ENCODE results near the gene IFNA6. TPM values are rescaled to one million over a fixed set of nuclear protein-coding genes. Genes with fewer than 3 reads are reported as not detected.

The IFNA6 gene
- total and polyA plus RNA-seq, 2 experiments from 2014 or later: not detected

DNA sequence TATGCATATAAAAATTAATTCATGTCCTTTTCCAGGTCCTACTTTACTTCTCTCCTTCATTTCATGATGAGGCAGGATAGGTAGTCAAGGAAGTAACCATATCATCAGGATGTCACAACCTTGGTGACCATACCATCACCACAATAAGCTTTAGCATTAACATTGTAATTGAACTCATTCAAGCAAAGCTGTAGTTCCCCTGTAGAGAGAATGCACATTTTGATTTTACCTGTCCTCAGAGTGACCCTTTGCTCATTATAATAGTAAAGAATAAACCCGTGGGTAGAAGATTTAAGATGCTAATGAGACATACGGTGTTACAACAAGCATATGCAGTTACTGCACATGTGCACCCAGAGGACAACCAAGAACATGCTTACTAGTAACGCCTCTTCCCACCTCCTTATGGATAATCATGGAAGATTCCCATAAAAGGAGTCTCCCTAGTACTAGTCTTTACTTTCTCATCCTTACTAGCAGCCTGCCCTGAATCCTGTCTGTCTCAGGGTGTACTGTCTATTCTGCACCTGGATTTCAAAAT, 2.2 kb downstream of the IFNA6 start:
- Histone ChIP-seq H3K36me3 (ENCODE audit: low read depth) (no peaks in the 10 kb centered on the region), H3K27me3 (replicated peaks; ENCODE audit: insufficient read depth) (peaks cover 39% of the 10 kb centered on the region), H3K4me1 (ENCODE audit: insufficient read depth) (no peaks in the 10 kb centered on the region), H3K9ac (no peak overlapping the region), H3K9me2 (ENCODE audit: insufficient read depth) (no peaks in the 10 kb centered on the region), H3K9me3 (ENCODE audit: low read depth) (no peaks in the 10 kb centered on the region), H3K27ac (no peak overlapping the region), H4K20me1 (ENCODE audit: insufficient read depth) (no peaks in the 10 kb centered on the region), H2AFZ (no peak overlapping the region), H3K4me3 (no peak overlapping the region), H3K79me2 (ENCODE audit: insufficient read depth) (no peaks in the 10 kb centered on the region), H3F3A (ENCODE audit: insufficient read depth) (no peaks in the 10 kb centered on the region), H3K4me2 (ENCODE audit: unreplicated experiment) (no peak overlapping the region)
- no peak for DNase-seq
- 27 to 32% methylated on average over 3 of the region's 3 CpGs for WGBS, 2 experiments (ENCODE audit: low coverage in 1 of 2, low lambda C conversion rate in 2 of 2, missing lambda C conversion rate in 2 of 2)
- in situ Hi-C loops (cut with MboI): no loop called here
- TF ChIP-seq EZH2 (IDR thresholded peaks at IDR 0.05; ENCODE audit: insufficient read depth, poor library complexity, severe bottlenecking) (no peak), EZH2phosphoT487 (IDR thresholded peaks at IDR 0.05; ENCODE audit: insufficient read depth, low read depth) (no peak)

DNA sequence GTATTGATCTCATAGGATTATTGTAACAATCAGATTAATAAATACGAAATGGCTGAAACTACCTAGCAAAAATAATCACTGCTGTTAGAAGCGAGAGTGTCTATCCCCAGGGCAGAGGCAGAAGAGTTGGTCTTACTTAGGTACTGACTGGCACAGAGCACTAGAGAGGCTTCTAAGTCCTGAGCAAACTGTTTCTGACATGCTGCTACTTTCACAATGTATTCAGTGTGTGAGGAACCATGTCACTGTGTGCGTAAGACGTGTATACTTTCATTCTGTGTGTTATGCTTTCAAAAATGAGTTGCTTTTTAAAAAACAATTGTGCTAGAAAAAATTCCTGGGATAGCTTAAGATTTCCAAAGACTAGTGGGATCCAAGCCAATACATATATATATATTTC, 10.0 kb downstream of the IFNA6 start:
- Histone ChIP-seq H3K9me2 (ENCODE audit: insufficient read depth) (no peaks in the 10 kb centered on the region), H3K4me1 (ENCODE audit: insufficient read depth) (peaks cover 4% of the 10 kb centered on the region), H3K27ac (no peak overlapping the region), H4K20me1 (ENCODE audit: insufficient read depth) (no peaks in the 10 kb centered on the region), H3K4me3 (no peak overlapping the region), H3K27me3 (replicated peaks; ENCODE audit: insufficient read depth) (0 out of 2 replicates have a peak, but pooled peaks cover 3% of the 10 kb centered on the region), H3K36me3 (ENCODE audit: low read depth) (no peaks in the 10 kb centered on the region), H3K9ac (no peak overlapping the region), H3K79me2 (ENCODE audit: insufficient read depth) (peaks cover 1% of the 10 kb centered on the region; the same call in 1 of the 2 replicates), H3K9me3 (ENCODE audit: low read depth) (no peaks in the 10 kb centered on the region), H2AFZ (no peak overlapping the region), H3F3A (ENCODE audit: insufficient read depth) (no peaks in the 10 kb centered on the region), H3K4me2 (ENCODE audit: unreplicated experiment) (no peak overlapping the region)
- DNase-seq: no peak
- in situ Hi-C loops (cut with MboI): no loop called here
- TF ChIP-seq EZH2 (IDR thresholded peaks at IDR 0.05; ENCODE audit: insufficient read depth, poor library complexity, severe bottlenecking) (no peak), EZH2phosphoT487 (IDR thresholded peaks at IDR 0.05; ENCODE audit: insufficient read depth, low read depth) (no peak)
- WGBS, 2 experiments (ENCODE audit: low coverage in 1 of 2, low lambda C conversion rate in 2 of 2, missing lambda C conversion rate in 2 of 2): 82 to 83% methylated on average over 4 of the region's 4 CpGs

DNA sequence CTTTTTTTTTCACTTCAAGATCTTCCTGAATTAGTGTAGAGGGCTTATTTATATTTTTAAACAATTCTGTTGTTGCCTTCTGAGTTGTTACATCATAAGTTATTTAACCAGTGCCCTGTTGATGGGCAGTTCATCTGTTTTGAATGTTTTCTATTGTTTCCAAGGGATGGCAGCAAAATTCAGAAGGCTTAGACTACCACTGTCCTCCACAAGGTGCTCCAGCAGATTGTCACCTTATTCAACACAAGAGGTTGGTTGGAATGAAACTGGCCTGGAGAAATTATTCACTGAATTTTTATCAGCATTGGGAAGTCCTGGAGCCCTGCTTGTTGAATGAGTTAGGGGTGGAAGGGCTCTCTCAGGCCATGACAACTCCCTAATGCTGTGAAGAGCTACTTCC, 14.2 kb downstream of the IFNA6 start:
- Histone ChIP-seq H3K27me3 (replicated peaks; ENCODE audit: insufficient read depth) (no peaks in the 10 kb centered on the region), H3F3A (ENCODE audit: insufficient read depth) (no peaks in the 10 kb centered on the region), H2AFZ (peak overlapping the region; percentile 97), H3K4me2 (ENCODE audit: unreplicated experiment) (no peak overlapping the region), H3K4me3 (no peak overlapping the region), H4K20me1 (ENCODE audit: insufficient read depth) (peaks cover 2% of the 10 kb centered on the region; the same call in 1 of the 2 replicates), H3K9me2 (ENCODE audit: insufficient read depth) (no peaks in the 10 kb centered on the region; the same call in 1 of the 2 replicates), H3K9ac (no peak overlapping the region), H3K9me3 (ENCODE audit: low read depth) (no peaks in the 10 kb centered on the region), H3K79me2 (ENCODE audit: insufficient read depth) (peaks cover 42% of the 10 kb centered on the region), H3K4me1 (ENCODE audit: insufficient read depth) (peaks cover 34% of the 10 kb centered on the region), H3K36me3 (ENCODE audit: low read depth) (no peaks in the 10 kb centered on the region; the same call in 1 of the 2 replicates), H3K27ac (no peak overlapping the region)
- TF ChIP-seq EZH2phosphoT487 (IDR thresholded peaks at IDR 0.05; ENCODE audit: insufficient read depth, low read depth) (no peak), EZH2 (IDR thresholded peaks at IDR 0.05; ENCODE audit: insufficient read depth, poor library complexity, severe bottlenecking) (no peak)
- in situ Hi-C loops (cut with MboI): no loop called here
- DNase-seq: no peak

DNA sequence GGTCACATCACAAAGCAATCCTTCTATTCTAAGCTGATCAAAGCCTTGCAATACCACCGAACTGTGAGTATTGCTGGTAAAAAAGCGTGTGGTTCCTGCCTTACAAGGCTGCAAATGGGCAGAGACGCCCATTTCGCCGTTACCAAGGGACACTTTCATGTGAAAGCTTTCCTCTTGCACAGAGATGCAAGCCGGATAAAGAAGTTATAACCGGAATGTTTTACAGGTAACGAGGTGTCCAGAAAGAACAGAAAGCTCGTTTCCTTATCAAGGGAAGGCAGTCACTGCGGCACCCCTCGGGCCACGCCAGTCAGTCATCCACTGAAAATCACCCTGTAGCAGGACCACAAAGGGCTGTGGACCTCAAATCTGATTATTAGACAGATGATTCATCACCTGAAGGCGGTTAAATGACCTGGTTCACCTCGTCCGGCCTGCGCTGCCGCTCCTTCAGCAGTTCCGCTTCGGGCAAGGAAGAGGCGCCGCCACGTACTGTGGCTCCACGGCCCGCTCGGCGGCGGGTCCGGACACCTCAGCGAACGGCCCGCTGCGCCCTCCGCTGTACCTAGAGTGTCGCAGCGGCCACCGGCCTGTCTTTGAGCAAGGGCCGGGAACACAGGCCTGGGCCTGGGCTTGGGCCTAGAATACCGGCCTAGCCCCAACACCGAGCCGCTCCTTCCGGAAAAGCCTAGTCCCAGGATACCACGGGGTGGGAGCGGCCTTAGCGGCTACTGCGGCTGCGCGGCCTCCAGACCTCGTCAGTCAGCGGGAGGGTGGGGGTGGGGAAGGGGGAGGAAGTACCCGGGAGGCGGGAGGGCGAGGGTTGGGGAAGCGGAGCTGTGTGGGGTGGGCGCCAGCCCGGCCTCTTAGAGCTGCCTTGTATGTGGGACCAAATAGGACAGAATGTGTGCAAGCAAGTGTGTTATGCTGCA, 15.7 kb downstream of the IFNA6 start, which contains the start of gene KLHL9:
Gene KLHL9, minus strand, starts transcription at position 704 of the 932 bp plus-strand sequence. Its CDS starts 545 bp downstream, at position 159.
- no peak for TF ChIP-seq EZH2phosphoT487 (IDR thresholded peaks at IDR 0.05; ENCODE audit: insufficient read depth, low read depth)
- no peak for TF ChIP-seq EZH2 (IDR thresholded peaks at IDR 0.05; ENCODE audit: insufficient read depth, poor library complexity, severe bottlenecking)
- Histone ChIP-seq H3F3A (ENCODE audit: insufficient read depth) (0 out of 2 replicates have a peak, but pooled peaks cover 1% of the 10 kb centered on the region), H3K4me2 (ENCODE audit: unreplicated experiment) (peak within 1 kb of the TSS; percentile 92), H3K9me3 (ENCODE audit: low read depth) (no peaks in the 10 kb centered on the region), H3K79me2 (ENCODE audit: insufficient read depth) (peaks cover 57% of the 10 kb centered on the region), H2AFZ (peak within 1 kb of the TSS; percentile 97), H3K9me2 (ENCODE audit: insufficient read depth) (no peaks in the 10 kb centered on the region; the same call in 1 of the 2 replicates), H3K4me3 (peak within 1 kb of the TSS; percentile 100), H3K36me3 (ENCODE audit: low read depth) (no peaks in the 10 kb centered on the region; the same call in 1 of the 2 replicates), H3K27ac (peak within 1 kb of the TSS; percentile 91), H3K4me1 (ENCODE audit: insufficient read depth) (peaks cover 48% of the 10 kb centered on the region), H3K27me3 (replicated peaks; ENCODE audit: insufficient read depth) (no peaks in the 10 kb centered on the region), H4K20me1 (ENCODE audit: insufficient read depth) (peaks cover 8% of the 10 kb centered on the region; the same call in 1 of the 2 replicates), H3K9ac (peak within 1 kb of the TSS; percentile 100)
- 1% methylated on average over 50 to 54 of the region's 55 CpGs for WGBS, 2 experiments (ENCODE audit: low coverage in 1 of 2, low lambda C conversion rate in 2 of 2, missing lambda C conversion rate in 2 of 2)
- peak; percentile 96 for DNase-seq
- in situ Hi-C loops (cut with MboI): no loop called here
